ENCODE measurements around the gene MYO15B.

Gene MYO15B

GRCh38 chr17:75571885-75572215 is 15.8 kb upstream of the MYO15B start:
- H3K4me3 ChIP-seq (replicated peaks; ENCODE audit: insufficient read depth, low read length), result peak overlapping the region; percentile 57
- TF ChIP-seq SPI1 (IDR thresholded peaks at IDR 0.05; ENCODE audit: borderline replicate concordance, low read depth) (no peak), REST (IDR thresholded peaks at IDR 0.05; ENCODE audit: insufficient replicate concordance, low read depth) (no peak), CTCF (IDR thresholded peaks at IDR 0.05; ENCODE audit: insufficient read depth, low read length) (no peak), POLR2AphosphoS5 (IDR thresholded peaks at IDR 0.05; ENCODE audit: low read depth) (no peak)
- H3K27ac ChIP-seq (replicated peaks), result peak overlapping the region; percentile 86
- H3K27me3 ChIP-seq (ENCODE audit: insufficient read depth, poor library complexity, severe bottlenecking), result no peaks in the 10 kb centered on the region
- no peak for DNase-seq (ENCODE audit: low read depth in 1 of 2, low spot score in 1 of 2)

DNA sequence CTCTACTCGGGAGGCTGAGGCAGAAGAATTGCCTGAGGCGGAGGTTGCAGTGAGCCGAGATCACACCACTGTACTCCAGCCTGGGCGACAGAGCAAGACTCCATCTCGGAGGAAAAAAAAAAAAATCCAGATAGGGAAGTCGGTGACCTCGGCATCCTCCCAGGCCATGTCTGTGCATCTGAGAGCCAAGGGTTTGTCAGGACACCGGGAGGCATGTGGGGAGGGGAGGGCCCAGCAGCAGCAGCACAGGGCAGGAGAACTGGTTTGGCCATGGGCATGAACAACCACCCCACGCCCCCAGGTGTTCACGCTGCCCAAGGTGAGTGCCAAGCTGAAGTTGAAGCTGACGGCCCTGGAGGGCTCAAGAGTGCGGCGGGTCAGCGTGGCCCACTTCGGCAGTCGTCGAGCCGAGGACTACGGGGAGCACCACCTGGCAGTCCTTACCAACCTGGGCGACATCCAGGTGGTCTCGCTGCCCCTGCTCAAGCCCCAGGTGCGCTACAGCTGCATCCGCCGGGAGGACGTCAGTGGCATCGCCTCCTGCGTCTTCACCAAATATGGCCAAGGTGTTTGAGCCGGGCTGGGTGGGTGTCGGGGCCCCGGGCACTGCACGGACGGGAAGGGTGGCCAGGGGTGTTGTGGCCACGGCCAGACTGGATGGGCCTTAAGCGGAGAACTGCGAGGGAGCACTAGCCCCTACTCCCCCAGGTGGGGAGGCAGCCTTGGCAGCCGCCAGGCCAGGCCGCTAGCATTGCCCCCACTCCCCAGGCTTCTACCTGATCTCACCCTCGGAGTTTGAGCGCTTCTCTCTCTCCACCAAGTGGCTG is 14.7 kb upstream of the MYO15B start:
- TF ChIP-seq POLR2AphosphoS5 (IDR thresholded peaks at IDR 0.05; ENCODE audit: low read depth), result no peak
- TF ChIP-seq GABPA (IDR thresholded peaks at IDR 0.05; ENCODE audit: low read depth), result no peak
- no peak for TF ChIP-seq CTCF (IDR thresholded peaks at IDR 0.05; ENCODE audit: insufficient read depth, low read length)
- TF ChIP-seq SPI1 (IDR thresholded peaks at IDR 0.05; ENCODE audit: borderline replicate concordance, low read depth), result no peak
- TF ChIP-seq REST (IDR thresholded peaks at IDR 0.05; ENCODE audit: insufficient replicate concordance, low read depth), result no peak
- Histone ChIP-seq H3K4me3 (replicated peaks; ENCODE audit: insufficient read depth, low read length) (no peak overlapping the region), H3K27ac (replicated peaks) (no peak overlapping the region), H3K27me3 (ENCODE audit: insufficient read depth, poor library complexity, severe bottlenecking) (no peaks in the 10 kb centered on the region)
- no peak for DNase-seq (ENCODE audit: low read depth in 1 of 2, low spot score in 1 of 2)

DNA sequence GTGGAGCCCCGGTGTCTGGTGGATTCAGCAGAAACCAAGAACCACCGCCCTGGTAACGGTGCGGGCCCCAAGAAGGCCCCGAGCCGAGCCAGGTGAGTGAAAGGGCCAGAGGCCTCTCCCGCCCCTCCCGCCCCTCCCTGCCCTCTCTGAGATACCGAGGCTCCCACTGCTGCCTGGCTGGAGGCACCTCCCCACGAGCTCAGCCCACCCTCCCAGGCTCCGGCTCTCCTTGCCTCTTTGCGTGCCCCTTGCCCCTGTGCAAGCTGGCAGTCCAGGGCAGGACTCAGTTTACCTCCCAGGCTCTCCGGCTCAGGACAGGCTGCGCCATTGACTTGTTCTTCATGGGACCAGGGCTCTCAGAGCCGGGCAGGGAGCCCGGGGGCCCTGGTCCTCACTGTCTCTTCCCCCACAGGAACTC is 14.1 kb upstream of the MYO15B start:
- no peak for DNase-seq (ENCODE audit: low read depth in 1 of 2, low spot score in 1 of 2)
- Histone ChIP-seq H3K4me3 (replicated peaks; ENCODE audit: insufficient read depth, low read length) (no peak overlapping the region), H3K27ac (replicated peaks) (no peak overlapping the region), H3K27me3 (ENCODE audit: insufficient read depth, poor library complexity, severe bottlenecking) (no peaks in the 10 kb centered on the region)
- TF ChIP-seq CTCF (IDR thresholded peaks at IDR 0.05; ENCODE audit: insufficient read depth, low read length) (no peak), REST (IDR thresholded peaks at IDR 0.05; ENCODE audit: insufficient replicate concordance, low read depth) (no peak), POLR2AphosphoS5 (IDR thresholded peaks at IDR 0.05; ENCODE audit: low read depth) (no peak)
